ENCODE results near the gene MINDY4B.

MINDY4B gene

DNA sequence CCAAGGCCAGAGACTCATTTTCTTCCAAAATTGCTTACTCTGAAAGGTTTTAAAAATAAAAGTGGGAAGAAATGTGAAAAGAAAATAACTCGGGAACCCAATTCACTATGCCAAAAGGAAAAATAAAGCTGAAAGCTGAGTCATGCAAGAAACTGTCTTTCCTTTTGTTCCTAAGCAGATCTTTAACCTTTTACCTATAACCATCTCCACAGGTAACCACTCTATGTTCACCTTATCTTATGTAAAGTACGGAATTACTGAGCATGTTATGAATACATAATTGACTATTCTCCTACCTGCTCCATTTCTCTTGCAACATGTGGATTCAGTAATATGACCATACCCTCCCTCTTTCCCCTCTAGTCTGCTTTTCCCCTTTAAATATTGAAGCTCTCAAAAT lies 62.0 kb downstream of the MINDY4B start:
- DNase-seq = no peak

DNA sequence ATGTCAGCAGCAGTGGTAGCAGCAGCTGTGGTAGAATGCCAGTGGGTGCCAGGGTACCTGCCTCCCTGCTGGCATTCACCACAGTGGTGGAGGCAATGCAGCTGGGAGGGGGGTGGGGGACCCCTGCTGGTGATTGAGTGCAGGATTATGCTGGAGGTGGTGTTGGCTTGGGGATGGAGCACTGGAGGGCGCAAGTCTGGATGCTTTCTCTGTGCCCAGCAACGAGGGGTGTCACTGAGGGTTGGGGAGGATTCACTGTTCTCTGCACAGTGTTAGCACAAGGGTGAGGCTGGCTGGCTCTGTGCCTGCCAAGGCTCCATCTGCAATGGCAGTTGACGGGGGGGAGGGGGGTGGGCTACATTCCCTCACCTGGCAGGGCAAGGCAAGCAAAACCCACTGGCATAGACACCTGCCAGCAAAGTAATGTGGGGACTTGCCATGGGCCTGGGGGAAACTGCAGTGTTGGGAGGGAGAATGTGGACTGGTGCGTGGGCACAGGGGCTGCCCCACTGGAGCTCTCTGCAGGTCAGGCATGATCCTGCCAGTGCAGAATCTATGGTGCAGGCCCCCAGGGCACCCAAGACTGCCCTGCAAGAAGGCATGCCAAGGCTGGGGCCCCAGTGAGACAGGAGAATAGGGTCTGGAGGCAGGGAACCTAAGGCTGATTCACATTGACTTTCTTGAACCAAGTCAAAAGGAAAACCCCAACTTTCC lies 64.3 kb downstream of the MINDY4B start:
- DNase-seq = no peak

DNA sequence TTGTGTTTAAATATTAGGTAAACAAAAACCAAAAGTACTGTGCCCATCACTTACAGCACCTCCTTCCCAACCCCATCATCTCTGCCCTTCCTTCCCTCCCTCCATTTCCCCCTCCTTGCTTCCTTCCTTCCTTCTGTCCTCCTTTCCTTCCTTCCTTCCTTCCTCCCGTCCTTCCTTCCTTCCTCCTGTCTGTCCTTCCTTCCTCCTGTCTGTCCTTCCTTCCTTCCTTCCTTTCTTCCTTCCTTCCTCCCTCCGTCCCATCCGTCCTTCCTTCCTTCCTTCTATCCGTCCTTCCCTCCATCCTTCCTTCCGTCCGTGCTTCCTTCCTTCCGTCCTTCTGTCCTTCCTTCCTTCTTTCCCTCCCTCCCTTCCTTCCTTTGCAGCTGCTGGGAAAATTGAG lies 74.5 kb downstream of the MINDY4B start:
- no peak for DNase-seq

DNA sequence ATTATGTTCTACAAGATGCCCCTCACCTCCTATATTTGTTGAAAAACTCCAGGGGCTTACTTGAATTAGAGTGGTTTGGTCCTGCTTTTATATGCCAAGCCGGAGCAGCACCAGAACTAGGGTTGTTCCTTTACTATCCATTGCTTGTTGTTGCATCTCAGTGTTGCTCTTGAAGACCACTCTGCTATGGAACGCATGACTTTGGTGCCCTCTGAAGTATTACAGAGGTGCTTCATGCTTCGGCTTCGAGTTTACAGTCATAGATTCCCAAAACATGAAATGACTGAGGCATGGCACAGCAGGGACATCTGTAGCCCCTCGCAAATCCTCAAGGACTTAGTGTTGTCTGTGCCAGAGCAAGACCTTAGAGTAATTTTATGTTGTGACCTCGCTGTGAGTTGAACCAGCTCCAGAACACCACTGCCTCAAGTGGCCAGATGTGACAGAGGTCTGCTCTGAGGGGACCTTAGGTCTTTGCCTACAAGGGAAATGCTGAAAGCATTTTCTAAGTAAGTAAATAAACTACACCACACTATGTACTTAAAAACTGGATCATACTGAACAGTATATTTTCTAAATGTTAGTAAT lies 75.1 kb downstream of the MINDY4B start:
- DNase-seq = no peak

DNA sequence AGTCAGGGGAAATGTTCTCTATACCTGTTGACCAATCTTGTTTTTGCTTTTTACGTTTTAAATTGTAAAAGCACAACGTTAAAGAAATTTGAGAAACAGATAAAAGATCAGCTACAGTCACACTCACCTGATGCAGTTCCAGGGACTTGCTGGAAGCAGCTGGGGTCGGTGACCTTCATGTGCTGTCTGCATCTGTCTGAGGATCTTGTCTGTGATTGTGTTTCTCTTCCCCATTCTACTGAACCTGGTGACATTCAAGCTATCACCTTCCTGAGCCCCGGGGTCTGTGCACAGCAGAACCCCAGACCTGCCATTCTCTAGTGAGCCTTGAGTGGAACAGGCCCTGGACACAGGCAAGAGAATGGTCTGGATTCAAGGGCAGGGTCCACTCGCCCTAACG lies 75.8 kb downstream of the MINDY4B start:
- no peak for DNase-seq

DNA sequence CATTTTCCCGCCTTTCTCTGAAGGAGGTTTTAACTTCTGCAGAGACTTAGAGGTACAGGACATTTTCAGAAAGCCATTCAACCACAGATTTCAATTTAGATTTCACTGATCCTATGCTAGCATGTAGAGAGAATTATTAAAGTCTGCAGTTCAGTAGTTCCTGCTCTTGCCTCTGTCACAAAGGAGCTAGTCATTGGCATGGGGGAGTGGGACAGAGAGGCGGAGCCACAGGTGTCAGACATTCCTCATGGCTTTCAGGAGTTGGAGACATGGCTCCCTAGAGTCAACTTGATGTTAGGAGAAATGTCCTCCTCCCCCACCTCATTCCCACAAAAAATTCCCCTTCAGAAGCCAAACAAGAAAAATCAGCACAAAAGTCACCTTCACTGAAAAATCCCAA lies 76.2 kb downstream of the MINDY4B start:
- DNase-seq = no peak

DNA sequence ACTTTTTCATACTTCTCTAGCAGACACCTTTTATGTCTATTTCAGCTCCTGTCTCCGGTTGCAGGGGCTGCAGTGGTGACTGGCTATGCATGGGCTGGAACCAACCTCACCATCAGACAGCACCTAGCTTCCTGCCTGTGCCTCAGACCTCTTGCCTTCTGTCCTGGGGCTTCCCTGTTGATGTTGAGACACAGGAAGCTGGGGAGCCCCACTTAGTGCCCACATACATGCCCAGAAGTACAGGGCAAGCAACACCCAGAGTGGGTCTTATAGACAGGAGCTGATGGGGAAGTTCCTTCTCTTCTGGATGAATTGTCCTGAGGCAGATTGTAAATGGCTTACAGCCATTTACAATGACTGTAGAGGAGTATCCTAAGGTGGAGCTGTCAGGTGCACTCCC lies 77.0 kb downstream of the MINDY4B start:
- DNase-seq = no peak

DNA sequence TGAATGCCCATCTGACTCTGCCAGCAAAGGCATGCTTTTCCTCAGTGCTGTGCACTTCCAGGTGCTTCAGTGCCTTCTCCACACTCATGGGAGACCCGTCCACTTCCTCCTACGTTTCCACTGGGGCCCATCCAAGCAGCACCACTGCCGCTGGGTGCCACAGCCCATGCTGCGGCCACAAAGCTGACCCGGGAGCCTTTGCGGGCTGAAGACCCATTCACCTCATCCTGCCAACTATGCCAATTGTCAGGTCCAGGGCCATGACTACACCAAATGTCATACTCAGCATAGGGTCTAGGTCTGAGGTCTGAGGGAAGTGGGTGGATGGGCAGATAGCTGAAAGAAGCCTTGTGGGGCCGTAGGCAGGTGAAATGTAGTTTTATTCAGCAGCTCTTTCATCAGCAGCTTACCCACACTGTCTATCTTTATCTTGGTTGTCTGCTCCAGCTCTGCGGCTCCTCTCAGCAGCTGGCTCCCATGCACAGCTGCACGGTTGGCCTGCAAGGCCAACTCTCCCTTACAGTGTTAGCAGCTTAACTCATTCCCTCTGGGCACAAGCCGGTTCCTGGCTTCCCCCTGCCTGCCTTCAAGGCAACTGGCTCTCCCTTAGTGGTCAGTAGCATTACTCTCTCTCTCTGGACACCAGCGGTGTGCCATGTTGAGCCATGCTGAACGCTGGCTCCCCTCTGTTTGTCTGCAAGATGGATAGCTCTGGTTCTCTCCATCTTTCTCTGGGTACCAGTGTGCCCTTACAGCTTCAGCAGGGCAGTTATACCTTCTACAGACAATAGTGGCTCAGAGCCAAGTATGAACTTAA lies 78.6 kb downstream of the MINDY4B start:
- DNase-seq = no peak

DNA sequence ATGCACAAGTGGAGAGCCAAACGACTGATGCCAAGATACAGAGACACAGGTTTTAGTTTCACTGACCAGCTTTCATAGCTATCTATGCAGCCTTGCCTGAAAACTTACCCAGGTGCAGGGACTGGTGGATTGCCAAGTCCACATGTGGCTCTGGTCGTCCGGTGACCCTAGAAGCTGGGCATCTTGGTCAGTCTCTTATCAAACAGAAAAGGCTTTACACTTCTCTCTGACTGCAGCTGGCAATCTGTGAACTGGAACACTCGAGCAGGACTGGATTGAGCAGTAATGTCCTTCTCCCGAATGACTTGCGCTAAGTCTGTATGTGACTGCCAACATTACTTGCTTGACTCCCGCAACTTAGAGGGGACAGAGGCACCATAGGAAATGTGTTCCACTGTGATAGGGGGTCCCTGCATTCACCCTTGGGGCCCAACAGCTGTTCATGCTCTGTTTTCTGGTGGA lies 79.3 kb downstream of the MINDY4B start:
- no peak for DNase-seq

DNA sequence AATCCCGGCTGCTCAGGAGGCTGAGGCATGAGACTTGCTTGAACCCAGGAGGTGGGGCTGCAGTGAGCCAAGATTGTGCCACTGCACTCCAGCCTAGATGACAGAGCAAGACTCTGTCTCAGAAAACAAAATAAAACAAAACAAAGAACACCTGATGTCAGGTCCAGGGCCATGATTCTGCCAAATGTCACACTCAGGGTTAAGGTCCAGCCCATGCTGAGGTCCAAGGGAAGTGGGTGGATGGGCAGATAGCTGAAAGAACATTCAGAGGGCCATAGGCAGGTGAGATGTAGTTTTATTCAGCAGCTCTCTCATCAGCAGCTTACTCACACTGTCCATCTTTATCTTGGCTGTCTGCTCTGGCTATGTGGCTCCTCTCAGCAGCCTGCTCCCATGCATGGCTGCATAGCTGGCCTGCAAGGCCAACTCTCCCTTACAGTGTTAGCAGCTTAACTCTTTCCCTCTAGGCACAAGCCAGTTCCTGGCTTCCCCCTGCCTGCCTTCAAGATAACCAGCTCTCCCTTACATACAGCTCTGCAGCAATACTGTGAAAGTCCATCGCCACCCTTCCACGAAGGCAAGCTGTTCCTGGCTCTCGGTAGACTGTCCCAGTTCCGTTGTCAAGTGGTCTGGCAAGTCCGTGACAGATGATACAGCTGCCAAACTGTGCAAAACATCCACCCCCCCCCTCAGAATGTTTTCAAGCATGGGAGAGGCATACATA lies 79.9 kb downstream of the MINDY4B start:
- no peak for DNase-seq

DNA sequence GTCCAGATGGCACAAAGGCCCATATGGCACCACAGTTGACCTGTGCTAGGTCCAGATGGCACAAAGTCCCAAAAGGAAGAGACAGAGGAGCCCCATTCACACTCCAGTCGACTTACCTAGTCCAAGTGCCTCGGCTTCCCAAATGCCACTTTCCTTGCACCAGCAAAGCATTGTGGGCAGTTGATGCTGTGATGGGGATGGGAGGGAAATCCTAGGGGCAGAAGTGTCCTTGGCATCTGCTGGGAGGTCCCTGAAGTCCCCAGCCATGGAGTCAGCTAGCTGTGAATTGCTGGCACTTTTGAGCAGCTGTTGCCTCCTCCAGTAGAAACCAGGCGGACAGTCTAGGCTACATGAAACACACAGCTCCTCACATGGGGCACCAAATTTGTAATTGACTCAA lies 82.0 kb downstream of the MINDY4B start:
- DNase-seq = no peak

DNA sequence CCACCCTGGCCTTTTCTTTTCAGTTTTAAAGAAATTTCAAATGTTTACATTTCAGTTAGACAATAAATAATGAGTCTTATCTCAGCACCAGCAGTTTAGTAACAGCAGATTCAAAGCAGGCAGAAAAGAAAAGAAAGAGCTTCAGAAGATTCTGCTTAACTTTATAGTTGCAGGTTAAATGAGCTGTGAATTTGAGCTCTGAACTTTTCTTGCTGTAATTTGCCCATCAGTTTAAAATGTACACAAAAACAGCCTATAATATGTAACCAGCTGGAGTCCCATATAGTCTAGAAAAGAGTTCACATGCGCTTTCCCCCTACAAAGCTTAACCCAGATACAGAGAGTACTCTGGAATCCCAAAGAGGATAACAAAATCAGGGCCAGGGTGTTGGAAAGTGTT lies 82.6 kb downstream of the MINDY4B start:
- no peak for DNase-seq
